H1 (cell line): Measurements from ENCODE around the gene ZNF286A.
"Not testable (repeated sequence)": the region's sequence is repeated elsewhere in the genome, so short reads cannot be mapped to it uniquely, and the experiment has no call there.

Experiments used
- CBX8 ChIP-seq: fragments of 300-800, 300-1000 bp; sonication (generic); IDR thresholded peaks from 2 replicates; pipeline ENCODE4 v1.7.1; 2016; ENCODE audit warnings: low read depth, low read length, borderline replicate concordance
- CEBPB ChIP-seq: IDR thresholded peaks from 2 replicates; pipeline ENCODE4 v1.6.1; 2012; ENCODE audit warnings: low read depth, low read length
- CTCF ChIP-seq, 3 experiments: IDR thresholded peaks; 1 replicate in 2 of 3; 2 replicates in 1 of 3; pipeline versions ENCODE4 v1.5.1 to v1.6.1; 2011; ENCODE audit warnings: low read length in 3 of 3, mild to moderate bottlenecking in 3 of 3, inconsistent platforms in 2 of 3, low read depth in 1 of 3, moderate library complexity in 1 of 3; ENCODE audit not compliant: insufficient read depth in 1 of 3; ENCODE audit errors: control extremely low read depth in 1 of 3
- EP300 ChIP-seq, 2 experiments: IDR thresholded peaks; 1 replicate in 1 of 2; 2 replicates in 1 of 2; pipeline ENCODE4 v1.6.1; 2011 to 2012; ENCODE audit warnings: low read depth in 2 of 2, low read length in 2 of 2, mild to moderate bottlenecking in 2 of 2, borderline replicate concordance in 1 of 2, inconsistent platforms in 1 of 2, moderate library complexity in 1 of 2
- POLR2A ChIP-seq, 2 experiments: IDR thresholded peaks; 1 replicate in 1 of 2; 2 replicates in 1 of 2; pipeline ENCODE4 v1.6.1; 2011; ENCODE audit warnings: low read depth in 2 of 2, low read length in 2 of 2, mild to moderate bottlenecking in 2 of 2; ENCODE audit errors: control extremely low read depth in 1 of 2
- POLR2AphosphoS5 ChIP-seq: IDR thresholded peaks from 2 replicates; pipeline ENCODE4 v1.6.1; 2011; ENCODE audit warnings: low read depth, low read length
- RFX5 ChIP-seq: IDR thresholded peaks from 2 replicates; pipeline ENCODE4 v1.6.1; 2011; ENCODE audit warnings: low read depth, low read length, improper control_type of control experiment, borderline replicate concordance
- SP1 ChIP-seq: IDR thresholded peaks from 2 replicates; pipeline ENCODE4 v1.6.1; 2011; ENCODE audit warnings: low read depth, low read length
- TF ChIP-seq, protein P1 (sequence below): IDR thresholded peaks from 2 replicates; pipeline ENCODE4 v1.6.1; 2011; ENCODE audit warnings: low read depth, mild to moderate bottlenecking, low read length; ENCODE audit not compliant: insufficient read depth

DNA sequence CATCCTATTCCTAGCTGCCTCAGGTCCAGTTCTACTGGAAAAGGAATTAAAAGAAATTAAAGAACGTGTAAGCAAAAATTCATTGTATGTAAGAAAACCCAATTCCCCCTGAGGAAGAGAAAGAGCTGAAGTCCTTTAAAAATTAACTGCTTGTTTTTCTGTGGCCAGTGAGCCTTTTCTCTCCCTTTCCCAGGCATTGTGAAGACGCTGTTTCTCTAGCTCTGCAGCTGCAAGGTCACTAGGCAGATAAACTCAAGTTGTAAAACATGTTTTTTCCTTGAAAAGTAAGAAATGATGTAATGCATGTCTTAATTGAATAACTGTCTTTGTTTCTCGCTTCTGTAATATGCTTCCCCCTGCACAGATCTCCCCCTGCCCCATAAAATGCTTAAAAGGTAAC lies 45.2 kb upstream of the ZNF286A start:
- TF ChIP-seq EP300 (IDR thresholded peaks at IDR 0.05; ENCODE audit: borderline replicate concordance in 1 of 2, low read depth in 2 of 2, low read length in 2 of 2); SP1; POLR2A (IDR thresholded peaks at IDR 0.05; ENCODE audit: control extremely low read depth in 1 of 2, low read depth in 2 of 2, low read length in 2 of 2); CTCF (IDR thresholded peaks at IDR 0.05; ENCODE audit: control extremely low read depth in 1 of 3, insufficient read depth in 1 of 3, low read depth in 1 of 3, low read length in 3 of 3); CBX8; RFX5; CEBPB; POLR2AphosphoS5: not testable (repeated sequence)
- TF ChIP-seq, protein P1, sequence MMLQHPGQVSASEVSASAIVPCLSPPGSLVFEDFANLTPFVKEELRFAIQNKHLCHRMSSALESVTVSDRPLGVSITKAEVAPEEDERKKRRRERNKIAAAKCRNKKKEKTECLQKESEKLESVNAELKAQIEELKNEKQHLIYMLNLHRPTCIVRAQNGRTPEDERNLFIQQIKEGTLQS, result not testable (repeated sequence)
